WTC11 (cell line): ENCODE results near the gene RPS6KC1. TPM values are rescaled to one million over a fixed set of nuclear protein-coding genes. Genes with fewer than 3 reads are reported as not detected.

Experiments used
- ATAC-seq: fragments of 200-7000 bp; cut with Tn5 transposase; 2 replicates; pipeline ENCODE4 v1.10.0; 2021; ENCODE audit warnings: mild to moderate bottlenecking, moderate library complexity
- CTCF ChIA-PET: fragments of 300-600 bp; sonication (Branson Sonifier 250); formaldehyde crosslinking; loops from one replicate; lab custom pipeline; 2021; ENCODE audit warnings: antibody characterized with exemption; lab: Charles Lee
- POLR2A ChIA-PET: fragments of 350-600 bp; sonication (Branson Sonifier 250); formaldehyde crosslinking; loops from one replicate; lab custom pipeline; 2021; ENCODE audit warnings: antibody characterized with exemption; lab: Charles Lee
- DNase-seq: peaks from one replicate; pipeline ENCODE4 v3.0.0; 2021; ENCODE audit warnings: low spot score
- H3K27ac Mint-ChIP-seq: 2 replicates; pipeline ENCODE4 v1.8.0; 2021; ENCODE audit warnings: mixed read lengths
- H3K27me3 Mint-ChIP-seq: 2 replicates; pipeline ENCODE4 v1.8.0; 2021; ENCODE audit warnings: low read depth, mild to moderate bottlenecking, moderate library complexity, mixed read lengths
- H3K36me3 Mint-ChIP-seq: 2 replicates; pipeline ENCODE4 v1.8.0; 2021; ENCODE audit warnings: mixed read lengths
- H3K4me1 Mint-ChIP-seq: 2 replicates; pipeline ENCODE4 v1.8.0; 2022; ENCODE audit warnings: mixed read lengths
- H3K4me3 Mint-ChIP-seq: 2 replicates; pipeline ENCODE4 v1.8.0; 2021; ENCODE audit warnings: mild to moderate bottlenecking, moderate library complexity, mixed read lengths
- H3K9me3 Mint-ChIP-seq: 2 replicates; pipeline ENCODE4 v1.8.0; 2021; ENCODE audit warnings: mixed read lengths
- ETV6 ChIP-seq: sonication (generic); formaldehyde crosslinking; IDR thresholded peaks from 2 replicates; pipeline ENCODE4 v1.8.1; 2022; ENCODE audit warnings: mild to moderate bottlenecking, missing genetic modification reagents
- FOXJ3 ChIP-seq: sonication (generic); formaldehyde crosslinking; IDR thresholded peaks from 2 replicates; pipeline ENCODE4 v1.9.0; 2021; ENCODE audit warnings: missing genetic modification reagents, mild to moderate bottlenecking, borderline replicate concordance
- GRHL2 ChIP-seq: fragments of 250-450 bp; sonication (Bioruptor Pico); IDR thresholded peaks from 2 replicates; pipeline ENCODE4 v1.8.0; 2022; ENCODE audit warnings: mild to moderate bottlenecking, moderate library complexity; ENCODE audit not compliant: insufficient replicate concordance, severe bottlenecking
- IRF2 ChIP-seq: sonication (generic); formaldehyde crosslinking; IDR thresholded peaks from 2 replicates; pipeline ENCODE4 v1.8.0; 2022; ENCODE audit warnings: low read depth, missing genetic modification reagents, borderline replicate concordance
- KAT7 ChIP-seq: sonication (generic); formaldehyde crosslinking; IDR thresholded peaks from 2 replicates; pipeline ENCODE4 v1.8.1; 2023; ENCODE audit warnings: missing genetic modification reagents, mild to moderate bottlenecking, borderline replicate concordance
- NR3C1 ChIP-seq: sonication (generic); formaldehyde crosslinking; conservative IDR thresholded peaks from 2 replicates; pipeline ENCODE4 v1.8.1; 2023; ENCODE audit warnings: low read depth, mild to moderate bottlenecking, missing genetic modification reagents
- RORB ChIP-seq: fragments of 250-450 bp; sonication (Bioruptor Pico); IDR thresholded peaks from 2 replicates; pipeline ENCODE4 v1.9.0; 2021; ENCODE audit warnings: mild to moderate bottlenecking
- SP1 ChIP-seq: sonication (generic); formaldehyde crosslinking; conservative IDR thresholded peaks from 2 replicates; pipeline ENCODE4 v1.8.1; 2022; ENCODE audit warnings: missing genetic modification reagents
- TEAD4 ChIP-seq: sonication (generic); formaldehyde crosslinking; IDR thresholded peaks from 2 replicates; pipeline ENCODE4 v1.8.0; 2022; ENCODE audit warnings: mild to moderate bottlenecking, missing genetic modification reagents
- ZNF138 ChIP-seq: sonication (generic); formaldehyde crosslinking; conservative IDR thresholded peaks from 2 replicates; pipeline ENCODE4 v1.8.1; 2022; ENCODE audit warnings: mild to moderate bottlenecking, moderate library complexity, missing genetic modification reagents
- ZNF219 ChIP-seq: sonication (generic); formaldehyde crosslinking; IDR thresholded peaks from 2 replicates; pipeline ENCODE4 v1.8.0; 2023; ENCODE audit warnings: missing genetic modification reagents, mild to moderate bottlenecking, borderline replicate concordance
- ZNF232 ChIP-seq: sonication (generic); formaldehyde crosslinking; IDR thresholded peaks from 2 replicates; pipeline ENCODE4 v1.8.0; 2022; ENCODE audit warnings: mild to moderate bottlenecking, missing genetic modification reagents
- ZNF317 ChIP-seq: sonication (generic); formaldehyde crosslinking; IDR thresholded peaks from 2 replicates; pipeline ENCODE4 v1.8.1; 2023; ENCODE audit warnings: low read depth, mild to moderate bottlenecking, moderate library complexity, missing genetic modification reagents, borderline replicate concordance
- total RNA-seq: library from RNA; stranded (reverse); gene quantifications from 3 replicates; pipeline ENCODE4 v1.2.3, GENCODE V29; 2021
- TF ChIP-seq, protein P1 (sequence below): sonication (generic); formaldehyde crosslinking; IDR thresholded peaks from 2 replicates; pipeline ENCODE4 v1.8.1; 2023; ENCODE audit warnings: mild to moderate bottlenecking, missing genetic modification reagents
- TF ChIP-seq, protein P2 (sequence below): sonication (generic); formaldehyde crosslinking; IDR thresholded peaks from 2 replicates; pipeline ENCODE4 v1.8.1; 2022; ENCODE audit warnings: low read depth, missing genetic modification reagents, borderline replicate concordance
- TF ChIP-seq, protein P3 (sequence below): sonication (generic); formaldehyde crosslinking; IDR thresholded peaks from 2 replicates; pipeline ENCODE4 v1.8.1; 2023; ENCODE audit warnings: mild to moderate bottlenecking, missing genetic modification reagents
- TF ChIP-seq, protein P4 (sequence below): fragments of 250-450 bp; sonication (Bioruptor Pico); conservative IDR thresholded peaks from 2 replicates; pipeline ENCODE4 v1.9.0; 2021; ENCODE audit warnings: mild to moderate bottlenecking
- TF ChIP-seq, protein P5 (sequence below): sonication (generic); formaldehyde crosslinking; IDR thresholded peaks from 2 replicates; pipeline ENCODE4 v1.8.0; 2022; ENCODE audit warnings: mild to moderate bottlenecking, missing genetic modification reagents
- TF ChIP-seq, protein P6 (sequence below): sonication (generic); formaldehyde crosslinking; IDR thresholded peaks from 2 replicates; pipeline ENCODE4 v1.8.0; 2023; ENCODE audit warnings: missing genetic modification reagents

Gene RPS6KC1
- total RNA-seq, 1 experiment from 2014 or later: 17.4 TPM

DNA sequence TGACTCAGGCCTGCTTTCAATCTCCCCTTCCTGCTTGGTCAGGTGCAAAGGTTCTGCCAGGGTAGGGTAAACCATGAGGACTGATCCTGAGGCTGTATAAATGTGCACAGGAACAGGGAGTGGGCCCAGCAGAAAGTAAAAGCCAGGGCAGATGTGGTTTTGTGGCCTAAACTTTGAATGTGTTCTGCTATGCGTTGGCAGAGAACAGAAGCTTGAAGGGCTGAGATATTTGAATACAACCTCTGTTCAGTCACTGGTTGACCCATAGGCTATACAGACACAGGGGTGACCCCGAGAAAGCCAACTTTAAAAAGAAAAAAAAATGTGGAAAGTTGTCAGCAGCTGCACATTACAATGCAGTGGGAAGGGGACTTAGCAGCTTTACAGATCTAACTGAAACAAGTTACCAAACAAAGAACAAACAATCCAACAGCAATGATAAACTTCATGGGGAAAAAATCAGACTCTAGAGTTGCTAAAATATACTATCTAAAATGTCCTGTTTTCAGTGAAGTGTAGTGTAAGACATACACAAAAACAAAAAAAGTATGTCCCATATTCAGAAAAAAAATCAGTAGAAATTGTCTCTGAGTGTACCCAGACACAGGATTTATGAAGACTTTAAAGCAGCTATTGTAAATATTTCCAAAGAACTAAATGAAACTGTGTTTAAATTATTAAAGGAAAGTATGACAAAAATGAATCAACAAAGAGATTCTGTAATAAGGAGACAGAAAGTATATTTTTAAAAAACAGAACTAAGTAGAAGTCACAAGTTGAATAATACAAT, 216.1 kb downstream of the RPS6KC1 start:
- Mint-ChIP-seq H3K4me1 (no peaks in the 10 kb centered on the region), H3K27ac (no peak overlapping the region), H3K4me3 (no peak overlapping the region), H3K36me3 (no peaks in the 10 kb centered on the region), H3K27me3 (no peaks in the 10 kb centered on the region), H3K9me3 (peaks cover 11% of the 10 kb centered on the region)
- no peak for ATAC-seq
- no peak for DNase-seq
- POLR2A ChIA-PET: no interaction called here
- TF ChIP-seq, protein P1, sequence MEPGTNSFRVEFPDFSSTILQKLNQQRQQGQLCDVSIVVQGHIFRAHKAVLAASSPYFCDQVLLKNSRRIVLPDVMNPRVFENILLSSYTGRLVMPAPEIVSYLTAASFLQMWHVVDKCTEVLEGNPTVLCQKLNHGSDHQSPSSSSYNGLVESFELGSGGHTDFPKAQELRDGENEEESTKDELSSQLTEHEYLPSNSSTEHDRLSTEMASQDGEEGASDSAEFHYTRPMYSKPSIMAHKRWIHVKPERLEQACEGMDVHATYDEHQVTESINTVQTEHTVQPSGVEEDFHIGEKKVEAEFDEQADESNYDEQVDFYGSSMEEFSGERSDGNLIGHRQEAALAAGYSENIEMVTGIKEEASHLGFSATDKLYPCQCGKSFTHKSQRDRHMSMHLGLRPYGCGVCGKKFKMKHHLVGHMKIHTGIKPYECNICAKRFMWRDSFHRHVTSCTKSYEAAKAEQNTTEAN (CRISPR knock-in tag): no peak
- TF ChIP-seq IRF2 (CRISPR knock-in tag) (no peak), FOXJ3 (no peak), TEAD4 (CRISPR knock-in tag) (no peak), ZNF232 (CRISPR knock-in tag) (no peak), GRHL2 (CRISPR knock-in tag) (no peak), ETV6 (CRISPR knock-in tag) (no peak), KAT7 (CRISPR knock-in tag) (no peak), NR3C1 (no peak)
- CTCF ChIA-PET: no interaction called here

DNA sequence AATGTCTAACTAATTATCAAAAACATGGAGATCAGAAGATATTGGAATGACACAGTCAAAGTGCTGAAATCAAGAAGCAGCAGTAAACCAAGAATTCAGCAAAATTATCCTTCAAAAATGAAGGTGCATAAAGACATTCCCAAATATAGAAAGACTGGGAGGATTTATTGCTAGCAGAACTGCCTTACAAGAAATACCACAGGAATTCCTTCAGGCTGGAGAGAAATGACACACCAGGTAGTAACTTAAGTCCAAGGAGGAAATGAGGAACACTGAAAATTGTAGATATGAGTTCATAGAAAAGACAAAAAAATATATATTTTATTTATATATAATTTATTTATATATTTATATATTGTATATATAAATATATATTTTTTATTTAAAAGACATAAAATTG, 217.2 kb downstream of the RPS6KC1 start:
- Mint-ChIP-seq H3K9me3 (peaks cover 11% of the 10 kb centered on the region), H3K4me1 (no peaks in the 10 kb centered on the region), H3K4me3 (no peak overlapping the region), H3K27me3 (no peaks in the 10 kb centered on the region), H3K36me3 (peaks cover 2% of the 10 kb centered on the region; the same call in 1 of the 2 replicates), H3K27ac (no peak overlapping the region)
- ChIA-PET POLR2A (no interaction called here), CTCF (no interaction called here)
- ATAC-seq (no peak), DNase-seq (no peak)
- TF ChIP-seq, protein P2, sequence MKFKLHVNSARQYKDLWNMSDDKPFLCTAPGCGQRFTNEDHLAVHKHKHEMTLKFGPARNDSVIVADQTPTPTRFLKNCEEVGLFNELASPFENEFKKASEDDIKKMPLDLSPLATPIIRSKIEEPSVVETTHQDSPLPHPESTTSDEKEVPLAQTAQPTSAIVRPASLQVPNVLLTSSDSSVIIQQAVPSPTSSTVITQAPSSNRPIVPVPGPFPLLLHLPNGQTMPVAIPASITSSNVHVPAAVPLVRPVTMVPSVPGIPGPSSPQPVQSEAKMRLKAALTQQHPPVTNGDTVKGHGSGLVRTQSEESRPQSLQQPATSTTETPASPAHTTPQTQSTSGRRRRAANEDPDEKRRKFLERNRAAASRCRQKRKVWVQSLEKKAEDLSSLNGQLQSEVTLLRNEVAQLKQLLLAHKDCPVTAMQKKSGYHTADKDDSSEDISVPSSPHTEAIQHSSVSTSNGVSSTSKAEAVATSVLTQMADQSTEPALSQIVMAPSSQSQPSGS: no peak
- TF ChIP-seq, protein P3, sequence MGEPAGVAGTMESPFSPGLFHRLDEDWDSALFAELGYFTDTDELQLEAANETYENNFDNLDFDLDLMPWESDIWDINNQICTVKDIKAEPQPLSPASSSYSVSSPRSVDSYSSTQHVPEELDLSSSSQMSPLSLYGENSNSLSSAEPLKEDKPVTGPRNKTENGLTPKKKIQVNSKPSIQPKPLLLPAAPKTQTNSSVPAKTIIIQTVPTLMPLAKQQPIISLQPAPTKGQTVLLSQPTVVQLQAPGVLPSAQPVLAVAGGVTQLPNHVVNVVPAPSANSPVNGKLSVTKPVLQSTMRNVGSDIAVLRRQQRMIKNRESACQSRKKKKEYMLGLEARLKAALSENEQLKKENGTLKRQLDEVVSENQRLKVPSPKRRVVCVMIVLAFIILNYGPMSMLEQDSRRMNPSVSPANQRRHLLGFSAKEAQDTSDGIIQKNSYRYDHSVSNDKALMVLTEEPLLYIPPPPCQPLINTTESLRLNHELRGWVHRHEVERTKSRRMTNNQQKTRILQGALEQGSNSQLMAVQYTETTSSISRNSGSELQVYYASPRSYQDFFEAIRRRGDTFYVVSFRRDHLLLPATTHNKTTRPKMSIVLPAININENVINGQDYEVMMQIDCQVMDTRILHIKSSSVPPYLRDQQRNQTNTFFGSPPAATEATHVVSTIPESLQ (CRISPR knock-in tag): no peak
- TF ChIP-seq, protein P4, sequence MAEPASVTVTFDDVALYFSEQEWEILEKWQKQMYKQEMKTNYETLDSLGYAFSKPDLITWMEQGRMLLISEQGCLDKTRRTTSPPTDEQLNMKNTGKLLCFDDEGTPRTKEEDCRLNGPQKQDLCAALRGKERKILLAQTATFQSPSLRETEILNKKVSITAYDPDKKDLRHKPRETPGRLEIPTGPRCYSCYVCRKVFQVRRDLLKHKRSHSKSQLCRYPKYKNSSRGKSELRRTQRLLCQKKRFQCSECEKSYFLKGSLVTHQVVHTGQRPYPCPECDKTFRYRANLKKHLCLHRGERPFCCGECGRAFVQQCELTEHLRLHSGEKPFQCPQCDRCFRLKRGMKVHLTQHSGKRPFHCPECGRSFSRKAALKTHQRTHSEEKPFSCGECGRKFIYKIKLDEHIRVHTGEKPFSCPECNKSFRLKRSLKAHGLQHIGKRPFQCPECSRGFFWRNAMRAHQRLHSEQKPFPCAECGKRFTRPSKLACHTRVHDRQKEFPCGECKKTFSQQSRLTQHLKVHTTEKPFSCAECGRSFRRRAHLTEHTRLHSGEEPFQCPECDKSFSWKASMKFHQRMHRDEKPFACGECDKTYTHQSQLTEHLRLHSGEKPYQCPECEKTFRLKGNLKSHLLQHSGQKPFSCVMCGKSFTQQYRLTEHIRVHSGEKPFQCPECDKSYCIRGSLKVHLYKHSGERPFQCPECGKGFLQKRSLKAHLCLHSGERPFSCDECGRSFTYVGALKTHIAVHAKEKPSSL (CRISPR knock-in tag): no peak
- TF ChIP-seq SP1 (CRISPR knock-in tag): no peak
- TF ChIP-seq, protein P5, sequence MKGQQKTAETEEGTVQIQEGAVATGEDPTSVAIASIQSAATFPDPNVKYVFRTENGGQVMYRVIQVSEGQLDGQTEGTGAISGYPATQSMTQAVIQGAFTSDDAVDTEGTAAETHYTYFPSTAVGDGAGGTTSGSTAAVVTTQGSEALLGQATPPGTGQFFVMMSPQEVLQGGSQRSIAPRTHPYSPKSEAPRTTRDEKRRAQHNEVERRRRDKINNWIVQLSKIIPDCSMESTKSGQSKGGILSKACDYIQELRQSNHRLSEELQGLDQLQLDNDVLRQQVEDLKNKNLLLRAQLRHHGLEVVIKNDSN (CRISPR knock-in tag): no peak
- TF ChIP-seq ETV6 (CRISPR knock-in tag): no peak
- TF ChIP-seq ZNF219 (CRISPR knock-in tag): no peak
- no peak for TF ChIP-seq RORB (CRISPR knock-in tag)
- TF ChIP-seq, protein P6, sequence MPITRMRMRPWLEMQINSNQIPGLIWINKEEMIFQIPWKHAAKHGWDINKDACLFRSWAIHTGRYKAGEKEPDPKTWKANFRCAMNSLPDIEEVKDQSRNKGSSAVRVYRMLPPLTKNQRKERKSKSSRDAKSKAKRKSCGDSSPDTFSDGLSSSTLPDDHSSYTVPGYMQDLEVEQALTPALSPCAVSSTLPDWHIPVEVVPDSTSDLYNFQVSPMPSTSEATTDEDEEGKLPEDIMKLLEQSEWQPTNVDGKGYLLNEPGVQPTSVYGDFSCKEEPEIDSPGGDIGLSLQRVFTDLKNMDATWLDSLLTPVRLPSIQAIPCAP (CRISPR knock-in tag): no peak
- no peak for TF ChIP-seq NR3C1
- no peak for TF ChIP-seq ZNF317
- no peak for TF ChIP-seq ZNF138 (CRISPR knock-in tag)
